ENCODE measurements around the gene RPS3. TPM values are rescaled to one million over a fixed set of nuclear protein-coding genes. Genes with fewer than 3 reads are reported as not detected.
"Not testable (repeated sequence)": the region's sequence is repeated elsewhere in the genome, so short reads cannot be mapped to it uniquely, and the experiment has no call there.

The RPS3 gene
- polyA plus RNA-seq, 1 experiment: 3,250 TPM

GRCh38 chr11:75376175-75376574, 23.1 kb upstream of the RPS3 start:
- peaks cover 4% of the 10 kb centered on the region for H3K27me3 ChIP-seq (ENCODE audit: control insufficient read depth, insufficient read depth, low read length)
- no peak overlapping the region for H3K4me3 ChIP-seq (ENCODE audit: low read depth, low read length)
- no peaks in the 10 kb centered on the region; the same call in 1 of the 2 replicates for H3K9me3 ChIP-seq (ENCODE audit: control insufficient read depth, insufficient read depth, low read length)
- DNase-seq (ENCODE audit: low read depth, low spot score): no peak
- ChIA-PET CTCF (interaction anchor here (1.3 to 2.6 kb wide), 2 partner anchors 8 to 13 kb away, joined by 4 to 8 read pairs; no protein-coding TSS in a partner anchor), POLR2A (no interaction called here)
- TF ChIP-seq CTCF (IDR thresholded peaks at IDR 0.05; ENCODE audit: low read depth, low read length): peak; percentile 27; the same call in 1 of the 2 replicates
- no peak overlapping the region for H3K27ac ChIP-seq (ENCODE audit: low read depth, low read length)

- H3K9me3 ChIP-seq (ENCODE audit: control insufficient read depth, insufficient read depth, low read length); H3K27ac ChIP-seq (ENCODE audit: low read depth, low read length); DNase-seq (ENCODE audit: low read depth, low spot score); H3K27me3 ChIP-seq (ENCODE audit: control insufficient read depth, insufficient read depth, low read length); POLR2A ChIA-PET; H3K4me3 ChIP-seq (ENCODE audit: low read depth, low read length): not testable (repeated sequence)
- CTCF ChIA-PET: interaction anchor here (0.6 to 1.0 kb wide), 2 partner anchors 9 to 103 kb away, joined by 3 to 4 read pairs; no protein-coding TSS in a partner anchor
Observed at GRCh38 chr11:75378776-75379175, 20.5 kb upstream of the RPS3 start.

- Histone ChIP-seq H3K4me3 (ENCODE audit: low read depth, low read length) (no peak overlapping the region), H3K9me3 (ENCODE audit: control insufficient read depth, insufficient read depth, low read length) (no peaks in the 10 kb centered on the region; the same call in 1 of the 2 replicates), H3K27me3 (ENCODE audit: control insufficient read depth, insufficient read depth, low read length) (peaks cover 4% of the 10 kb centered on the region), H3K27ac (ENCODE audit: low read depth, low read length) (no peak overlapping the region)
- ChIA-PET CTCF (interaction anchor here (0.8 to 6.8 kb wide), 4 partner anchors 10 to 101 kb away, joined by 3 to 157 read pairs (median 7); no protein-coding TSS in a partner anchor), POLR2A (interaction anchor here (0.7 kb wide), 1 partner anchor 32 kb away, joined by 6 read pairs; no protein-coding TSS in a partner anchor)
- DNase-seq (ENCODE audit: low read depth, low spot score): no peak
- no peak for TF ChIP-seq CTCF (IDR thresholded peaks at IDR 0.05; ENCODE audit: low read depth, low read length)
Observed at GRCh38 chr11:75380245-75380644, 19.1 kb upstream of the RPS3 start.

- no peaks in the 10 kb centered on the region; the same call in 1 of the 2 replicates for H3K9me3 ChIP-seq (ENCODE audit: control insufficient read depth, insufficient read depth, low read length)
- TF ChIP-seq CTCF (IDR thresholded peaks at IDR 0.05; ENCODE audit: low read depth, low read length): no peak
- H3K27ac ChIP-seq (ENCODE audit: low read depth, low read length): no peak overlapping the region
- DNase-seq (ENCODE audit: low read depth, low spot score): no peak
- no peak overlapping the region for H3K4me3 ChIP-seq (ENCODE audit: low read depth, low read length)
- POLR2A ChIA-PET: interaction anchor here (0.5 to 1.7 kb wide), 2 partner anchors 101 to 164 kb away, joined by 4 to 8 read pairs; no protein-coding TSS in a partner anchor
- CTCF ChIA-PET: interaction anchor here (0.5 to 6.8 kb wide), 7 partner anchors 9 to 102 kb away, joined by 3 to 157 read pairs (median 6); no protein-coding TSS in a partner anchor
- H3K27me3 ChIP-seq (ENCODE audit: control insufficient read depth, insufficient read depth, low read length): peaks cover 4% of the 10 kb centered on the region
Observed at GRCh38 chr11:75380716-75381420, 18.4 kb upstream of the RPS3 start.

DNA sequence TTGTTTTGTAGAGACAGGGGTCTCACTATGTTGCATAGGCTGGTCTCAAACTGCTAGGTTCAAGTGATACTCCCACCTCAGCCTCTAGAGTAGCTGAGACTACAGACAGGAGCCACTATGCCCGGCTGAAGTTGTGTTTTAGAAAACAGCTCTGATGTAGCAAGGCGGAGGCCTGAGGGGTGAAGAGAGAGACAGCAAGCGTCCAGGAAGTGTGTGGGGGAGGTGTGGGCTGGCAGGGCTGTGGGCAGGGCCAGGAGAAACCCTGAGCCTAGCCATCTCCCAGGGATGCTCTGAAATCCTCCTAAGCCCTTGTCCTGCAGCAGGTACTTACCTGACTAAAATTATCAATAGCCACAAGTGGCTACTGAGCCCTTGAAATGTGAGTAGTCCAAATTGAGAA, 16.1 kb upstream of the RPS3 start:
- CTCF ChIA-PET: interaction anchor here (1.2 to 6.9 kb wide), 4 partner anchors 33 to 104 kb away, joined by 5 to 157 read pairs (median 57); no protein-coding TSS in a partner anchor
- TF ChIP-seq CTCF (IDR thresholded peaks at IDR 0.05; ENCODE audit: low read depth, low read length): no peak

More for the DNA sequence above, 16.1 kb upstream of the RPS3 start:
- no peak for DNase-seq (ENCODE audit: low read depth, low spot score)
- no peaks in the 10 kb centered on the region for H3K27me3 ChIP-seq (ENCODE audit: control insufficient read depth, insufficient read depth, low read length)
- H3K27ac ChIP-seq (ENCODE audit: low read depth, low read length): no peak overlapping the region
- H3K9me3 ChIP-seq (ENCODE audit: control insufficient read depth, insufficient read depth, low read length): no peaks in the 10 kb centered on the region; the same call in 1 of the 2 replicates
- POLR2A ChIA-PET: no interaction called here
- H3K4me3 ChIP-seq (ENCODE audit: low read depth, low read length): no peak overlapping the region
